ENCODE results near the gene LRRC75A.

GRCh38 chr17:16465052-16465312, 27.0 kb downstream of the LRRC75A start:
- TF ChIP-seq CTCF (IDR thresholded peaks at IDR 0.05) (no peak), POLR2A (IDR thresholded peaks at IDR 0.05) (no peak), POLR2AphosphoS5 (IDR thresholded peaks at IDR 0.05) (no peak)
